ENCODE measurements around the gene PPIA. TPM values are rescaled to one million over a fixed set of nuclear protein-coding genes. Genes with fewer than 3 reads are reported as not detected.

PPIA gene
- total RNA-seq, 1 donor from 2014 or later: 1,323 TPM

GRCh38 chr7:44849259-44849884 is 52.9 kb downstream of the PPIA start:
- H3K27me3 Mint-ChIP-seq: no peaks in the 10 kb centered on the region
- DNase-seq (ENCODE audit: low spot score, unreplicated experiment): no peak

GRCh38 chr7:44849885-44850544 is 53.5 kb downstream of the PPIA start:
- Mint-ChIP-seq H3K27me3 (no peaks in the 10 kb centered on the region), H3K4me1 (ENCODE audit: low read depth) (peaks cover 16% of the 10 kb centered on the region), H3K36me3 (ENCODE audit: insufficient read depth) (no peaks in the 10 kb centered on the region), H3K4me3 (ENCODE audit: low read depth) (peak overlapping the region; percentile 92), H3K9me3 (ENCODE audit: low read depth) (no peaks in the 10 kb centered on the region), H3K27ac (peak overlapping the region; percentile 74)
- DNase-seq (ENCODE audit: low spot score, unreplicated experiment): no peak
- no peak for TF ChIP-seq CTCF (IDR thresholded peaks at IDR 0.05; ENCODE audit: unreplicated experiment)

More at GRCh38 chr7:44849259-44849884, 52.9 kb downstream of the PPIA start:
- Mint-ChIP-seq H3K9me3 (ENCODE audit: low read depth) (no peaks in the 10 kb centered on the region), H3K4me3 (ENCODE audit: low read depth) (peak overlapping the region; percentile 92), H3K27ac (peak overlapping the region; percentile 74), H3K36me3 (ENCODE audit: insufficient read depth) (no peaks in the 10 kb centered on the region), H3K4me1 (ENCODE audit: low read depth) (peaks cover 16% of the 10 kb centered on the region)
- no peak for TF ChIP-seq CTCF (IDR thresholded peaks at IDR 0.05; ENCODE audit: unreplicated experiment)

GRCh38 chr7:44852590-44852989 is 56.1 kb downstream of the PPIA start:
- no peaks in the 10 kb centered on the region for H3K9me3 Mint-ChIP-seq (ENCODE audit: low read depth)
- DNase-seq (ENCODE audit: low spot score, unreplicated experiment): no peak
- no peak for TF ChIP-seq CTCF (IDR thresholded peaks at IDR 0.05; ENCODE audit: unreplicated experiment)
- H3K4me3 Mint-ChIP-seq (ENCODE audit: low read depth): no peak overlapping the region
- H3K27ac Mint-ChIP-seq: no peak overlapping the region
- no peaks in the 10 kb centered on the region for H3K27me3 Mint-ChIP-seq
- peaks cover 2% of the 10 kb centered on the region for H3K4me1 Mint-ChIP-seq (ENCODE audit: low read depth)
- H3K36me3 Mint-ChIP-seq (ENCODE audit: insufficient read depth): no peaks in the 10 kb centered on the region

Other genes starting within 250 kb of the PPIA start
- 111 and 120 TPM in 2 replicates for gene DDX56, start 222.8 kb upstream of the PPIA start, total RNA-seq
- 117 and 119 TPM in 2 replicates for gene TMED4, start 214.4 kb upstream of the PPIA start, total RNA-seq
- 93.5 and 105 TPM in 2 replicates for gene OGDH, start 190.1 kb upstream of the PPIA start, total RNA-seq
- 217 and 222 TPM in 2 replicates for gene ZMIZ2, start 47.8 kb upstream of the PPIA start, total RNA-seq
- gene H2AZ2, start 51.4 kb downstream of the PPIA start, total RNA-seq: 220 and 244 TPM in 2 replicates
- 25.0 and 25.3 TPM in 2 replicates for gene PURB, start 88.8 kb downstream of the PPIA start, total RNA-seq
- 0.53 and 0.67 TPM in 2 replicates for gene MYO1G, start 182.3 kb downstream of the PPIA start, total RNA-seq
- gene CCM2, start 203.5 kb downstream of the PPIA start, total RNA-seq: 42.2 and 43.0 TPM in 2 replicates

Measured in progenitor cell of endocrine pancreas (in vitro differentiated cells).